Heart right ventricle (tissue), 16 donors: ENCODE data around the gene MYT1. TPM values are rescaled to one million over a fixed set of nuclear protein-coding genes. Genes with fewer than 3 reads are reported as not detected.
A peak's percentile ranks its signal among the peaks of the same experiment; 100 is the strongest.

Experiments used
- ATAC-seq, 8 donors: fragments of 200-7000 bp; cut with Tn5 transposase; one replicate each; pipeline ENCODE4 v1.9.1; 2020; ENCODE audit warnings: mild to moderate bottlenecking in 8 of 8, moderate library complexity in 8 of 8, moderate number of reproducible peaks in 1 of 8
- DNase-seq, 2 donors: peaks; one replicate each; pipeline ENCODE4 v3.0.0-alpha.2; 2020
- H3K27ac ChIP-seq, 10 donors: fragments of 200-600 bp; sonication (generic) in 2 of 10; one replicate each; pipeline versions ENCODE4 v1.5.0 to v1.8.0; 2020 to 2022; ENCODE audit warnings: mild to moderate bottlenecking in 3 of 10
- H3K27me3 ChIP-seq, 7 donors: fragments of 200-600 bp; one replicate each; pipeline ENCODE4 v1.8.0; 2021 to 2022; ENCODE audit warnings: mild to moderate bottlenecking in 2 of 7
- H3K36me3 ChIP-seq, 9 donors: fragments of 200-600 bp; sonication (generic) in 1 of 9; one replicate each; pipeline versions ENCODE4 v1.5.0 to v1.8.0; 2020 to 2022; ENCODE audit warnings: mild to moderate bottlenecking in 2 of 9
- H3K4me1 ChIP-seq, 9 donors: fragments of 200-600 bp; sonication (generic) in 1 of 9; one replicate each; pipeline versions ENCODE4 v1.5.0 to v1.8.0; 2020 to 2022; ENCODE audit warnings: mild to moderate bottlenecking in 4 of 9
- H3K4me3 ChIP-seq, 10 donors: fragments of 200-600 bp; sonication (generic) in 2 of 10; one replicate each; pipeline versions ENCODE4 v1.5.0 to v1.8.0; 2020 to 2022; ENCODE audit warnings: mild to moderate bottlenecking in 7 of 10, moderate library complexity in 2 of 10
- H3K9me3 ChIP-seq, 11 donors: fragments of 200-600 bp in 10 of 11; sonication (generic) in 2 of 11; one replicate each; pipeline versions ENCODE4 v1.5.0 to v1.8.0; 2013 to 2022; ENCODE audit warnings: mild to moderate bottlenecking in 2 of 11, control low read depth in 1 of 11, moderate library complexity in 1 of 11
- CTCF ChIP-seq, 9 donors: fragments of 200-600 bp; sonication (generic) in 2 of 9; IDR thresholded peaks; one replicate each; pipeline versions ENCODE4 v1.5.0 to v1.8.0; 2021 to 2022; ENCODE audit warnings: antibody characterized with exemption in 9 of 9, mild to moderate bottlenecking in 5 of 9, moderate library complexity in 1 of 9
- WGBS, 2 donors: extraction: QIAGEN DNeasy Blood & Tissue Kit; methylation state at CpG; one replicate each; pipeline ENCODE4 v1.1.7; 2013; ENCODE audit warnings: inconsistent platforms in 1 of 2; 5-methylcytosine and 5-hydroxymethylcytosine counted together
- intact Hi-C, 10 donors: fragments of 100-400 bp; cut with DNase I; formaldehyde crosslinking; loops; one replicate each; pipeline versions ENCODE4 v1.11.1 to v1.14.2; 2022
- polyA plus RNA-seq, 2 donors: library from polyadenylated mRNA; stranded (reverse); fragments of 200-250 nt; gene quantifications; one replicate each; pipeline ENCODE4 v1.2.3, GENCODE V29; 2013
- total RNA-seq, 10 donors: library from RNA; stranded (reverse); fragmentation: NEBNext Ultra II Directional in 3 of 10; extraction: Animal tissue kit (Norgen Biotek cat#: 25700) in 3 of 10; gene quantifications; one replicate each; pipeline versions ENCODE4 v1.2.1 to v1.2.4, GENCODE V29; 2021 to 2023
- donor health status: Arrhythmogenic right ventricular cardiomyopathy.
- donor health status: ischemic (EF 13 %, LVEDD 7.1; RV severe dilation, severe dysfunction).
- donor health status: healthy with polysubstance abuse.
- donor health status: DM: no; HTN: yes; CAD: no.
- donor health status: DM: no; HTN: no; CAD: no.
- donor health status: ischemic (EF 25% LVEDD 6.9; RV normal size, moderate dysfunction).
- donor health status: ischemic (EF 25% LVEDD 5.7; RV mildly dilated, moderate dysfunction).
- donor health status: healthy.
- donor health status: DM: yes; HTN: yes; CAD: no.
- donor health status: Ischemic cardiomyopathy.
- donor health status: ischemic (EF 35%, LVEDD 5.7; RV mildly dilated, moderate dysfunction).
- donor health status: nonischemic (EF 11% LVEDD 7.7; RV severe dilation, severe dysfunction).
- donor health status: DM: yes; HTN: yes; CAD: no.
- donor health status: PGD.
- donor health status: ischemic (EF 29% LVEDD 5.4; RV normal size, mild dysfunction).
- donor health status: nonischemic (EF 23%, LVEDD 6.1; RV moderate dilation, normal function).

MYT1 gene
- total and polyA plus RNA-seq, 12 donors: 0.01 to 0.35 (median 0.11) TPM; not detected in 1

DNA sequence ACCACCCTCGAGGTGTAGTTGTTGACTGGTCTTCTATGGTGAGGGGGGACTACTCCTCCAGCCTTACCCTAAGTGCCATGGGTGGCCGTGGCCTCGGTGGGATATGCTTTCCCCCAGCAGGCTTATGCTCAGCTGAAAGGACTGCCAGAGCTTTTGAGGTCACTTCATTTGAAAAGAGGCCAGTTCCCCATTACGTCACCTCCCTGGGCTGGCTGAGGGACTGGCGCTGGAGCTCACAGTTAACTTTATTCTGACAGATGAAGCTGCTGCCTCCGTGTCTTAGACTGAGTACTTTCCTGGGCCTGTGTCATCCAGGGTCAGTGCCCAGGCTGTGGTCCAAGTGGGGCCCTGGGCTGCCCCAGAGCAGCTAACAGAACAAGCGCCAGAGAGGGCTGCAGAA, 48.5 kb downstream of the MYT1 start:
- peaks cover 9 to 37% (median 20%) of the 10 kb centered on the region in 9 donors for H3K4me1 ChIP-seq
- WGBS, 2 donors: 15 to 36% methylated on average over 7 of the region's 7 CpGs
- H3K4me3 ChIP-seq: no peak overlapping the region
- H3K9me3 ChIP-seq: no peaks in the 10 kb centered on the region
- intact Hi-C loops: no loop called here
- peak overlapping the region in 8 of 10 donors; percentile 46 to 80 (median 73) for H3K27ac ChIP-seq
- no peaks in the 10 kb centered on the region for H3K36me3 ChIP-seq
- no peaks in the 10 kb centered on the region for H3K27me3 ChIP-seq
- TF ChIP-seq CTCF (IDR thresholded peaks at IDR 0.05): peak in 1 of 9 donors; percentile 8
- DNase-seq (peak; percentile 68 to 74), ATAC-seq (peak; percentile 75 to 93 (median 90))

DNA sequence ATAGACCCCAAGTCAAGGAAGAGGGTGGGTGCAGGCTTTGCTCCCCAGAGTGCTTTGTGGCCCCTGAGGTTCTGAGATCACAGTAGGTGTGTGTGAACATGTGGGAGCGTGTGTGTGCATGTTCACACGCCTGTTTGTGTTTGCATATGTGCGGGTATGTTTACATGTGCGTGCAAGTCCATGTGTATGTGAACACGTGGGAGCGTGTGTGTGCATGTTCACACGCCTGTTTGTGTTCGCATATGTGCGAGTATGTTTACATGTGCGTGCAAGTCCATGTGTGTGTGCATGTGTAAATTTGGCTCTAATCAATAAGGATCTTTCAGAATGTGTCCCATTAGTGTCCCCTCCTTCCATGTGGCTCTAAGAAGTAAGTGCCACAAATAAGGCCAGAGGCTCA, 49.9 kb downstream of the MYT1 start:
- Histone ChIP-seq H3K36me3 (no peaks in the 10 kb centered on the region), H3K9me3 (no peaks in the 10 kb centered on the region), H3K4me1 (peaks cover 9 to 37% (median 20%) of the 10 kb centered on the region in 9 donors), H3K4me3 (no peak overlapping the region), H3K27ac (no peak overlapping the region), H3K27me3 (no peaks in the 10 kb centered on the region)
- no peak for TF ChIP-seq CTCF (IDR thresholded peaks at IDR 0.05)
- no peak for ATAC-seq
- intact Hi-C loops: no loop called here
- DNase-seq: no peak
- 94 to 97% methylated on average over 10 of the region's 10 CpGs for WGBS, 2 donors

DNA sequence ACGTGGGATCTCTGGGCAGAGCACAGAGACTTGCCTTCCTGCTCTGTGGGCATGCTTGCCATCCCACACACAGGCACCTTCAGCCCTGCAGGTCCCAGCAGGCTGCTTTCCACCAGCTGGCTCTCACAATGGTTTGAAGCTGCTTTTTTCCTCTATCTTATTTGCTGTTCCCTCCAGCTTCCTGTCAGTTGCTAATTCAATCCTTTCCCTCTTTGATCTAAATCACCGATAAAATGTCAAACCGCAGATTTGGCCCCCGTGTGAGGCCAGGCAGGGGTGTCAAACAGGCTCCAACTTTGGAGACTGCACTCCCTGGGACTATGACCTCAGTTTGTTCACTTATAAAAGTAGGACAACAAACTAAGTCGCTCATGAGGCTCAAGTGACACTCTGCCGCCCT, 50.7 kb downstream of the MYT1 start:
- Histone ChIP-seq H3K27me3 (no peaks in the 10 kb centered on the region), H3K9me3 (no peaks in the 10 kb centered on the region), H3K36me3 (no peaks in the 10 kb centered on the region), H3K27ac (no peak overlapping the region), H3K4me3 (no peak overlapping the region), H3K4me1 (peaks cover 9 to 37% (median 20%) of the 10 kb centered on the region in 9 donors)
- intact Hi-C loops: no loop called here
- TF ChIP-seq CTCF (IDR thresholded peaks at IDR 0.05): no peak
- 45 to 55% methylated on average over 6 of the region's 6 CpGs for WGBS, 2 donors
- DNase-seq (no peak), ATAC-seq (no peak)

DNA sequence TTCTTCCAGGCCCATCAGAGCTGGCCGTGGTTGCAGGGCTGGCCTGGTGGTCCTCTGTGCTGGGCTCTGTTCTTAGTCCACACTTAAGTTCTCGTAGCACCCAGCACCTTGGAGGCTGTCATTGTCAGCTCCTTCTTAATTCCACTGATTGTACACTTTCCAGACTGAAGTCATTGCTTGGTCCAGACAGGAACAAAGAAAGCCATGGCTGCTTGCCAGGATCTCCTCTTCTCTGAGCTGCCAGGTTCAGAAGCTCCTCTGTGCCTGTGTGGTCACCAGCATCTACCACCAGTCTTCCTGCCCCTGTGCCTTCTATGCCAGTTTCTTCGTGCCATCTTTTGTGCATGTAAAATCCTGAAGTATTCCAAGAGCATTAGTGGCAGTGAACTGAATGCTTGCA, 51.8 kb downstream of the MYT1 start:
- no peak for TF ChIP-seq CTCF (IDR thresholded peaks at IDR 0.05)
- H3K27ac ChIP-seq: no peak overlapping the region
- no peaks in the 10 kb centered on the region for H3K36me3 ChIP-seq
- peaks cover 9 to 37% (median 20%) of the 10 kb centered on the region in 9 donors for H3K4me1 ChIP-seq
- DNase-seq (peak in 1 of 2 donors; percentile 28), ATAC-seq (peak in 1 of 8 donors; percentile 27)
- H3K9me3 ChIP-seq: no peaks in the 10 kb centered on the region
- 39 to 41% methylated on average over 3 of the region's 3 CpGs for WGBS, 2 donors
- H3K27me3 ChIP-seq: peaks cover 0 to 2% (median 0%) of the 10 kb centered on the region in 7 donors
- no peak overlapping the region for H3K4me3 ChIP-seq
- intact Hi-C loops: no loop called here
